HG03520 (cell line): ENCODE data around the gene MKRN1.
"Not testable (repeated sequence)": the region's sequence is repeated elsewhere in the genome, so short reads cannot be mapped to it uniquely, and the experiment has no call there.

Experiments
- ATAC-seq: cut with Tn5 transposase; IDR thresholded peaks from one replicate; pipeline ENCODE4 v1.9.1; 2021; ENCODE audit warnings: mild to moderate bottlenecking, moderate library complexity; ENCODE audit not compliant: unreplicated experiment

MKRN1 gene

DNA sequence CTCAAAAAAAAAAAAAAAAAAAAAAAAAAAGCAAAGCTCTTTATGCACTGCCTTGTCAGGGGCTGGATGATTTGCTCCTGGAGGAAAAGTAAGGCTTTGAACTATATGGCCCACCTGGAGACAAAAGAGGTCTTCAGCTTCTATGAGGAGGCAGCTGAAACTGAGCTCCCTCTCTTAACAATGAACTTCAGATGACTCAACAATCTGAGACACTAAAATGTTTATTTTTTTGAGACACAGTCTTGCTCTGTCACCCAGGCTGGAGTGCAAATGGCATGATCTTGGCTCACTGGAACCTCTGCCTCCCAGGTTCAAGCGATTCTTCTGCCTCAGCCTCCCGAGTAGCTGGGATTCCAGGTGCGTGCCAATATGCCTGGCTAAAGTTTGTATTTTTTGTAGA lies 38.7 kb downstream of the MKRN1 start:
- no peak for ATAC-seq

GRCh38 chr7:140439359-140439758 lies 39.9 kb downstream of the MKRN1 start:
- ATAC-seq, result no peak

DNA sequence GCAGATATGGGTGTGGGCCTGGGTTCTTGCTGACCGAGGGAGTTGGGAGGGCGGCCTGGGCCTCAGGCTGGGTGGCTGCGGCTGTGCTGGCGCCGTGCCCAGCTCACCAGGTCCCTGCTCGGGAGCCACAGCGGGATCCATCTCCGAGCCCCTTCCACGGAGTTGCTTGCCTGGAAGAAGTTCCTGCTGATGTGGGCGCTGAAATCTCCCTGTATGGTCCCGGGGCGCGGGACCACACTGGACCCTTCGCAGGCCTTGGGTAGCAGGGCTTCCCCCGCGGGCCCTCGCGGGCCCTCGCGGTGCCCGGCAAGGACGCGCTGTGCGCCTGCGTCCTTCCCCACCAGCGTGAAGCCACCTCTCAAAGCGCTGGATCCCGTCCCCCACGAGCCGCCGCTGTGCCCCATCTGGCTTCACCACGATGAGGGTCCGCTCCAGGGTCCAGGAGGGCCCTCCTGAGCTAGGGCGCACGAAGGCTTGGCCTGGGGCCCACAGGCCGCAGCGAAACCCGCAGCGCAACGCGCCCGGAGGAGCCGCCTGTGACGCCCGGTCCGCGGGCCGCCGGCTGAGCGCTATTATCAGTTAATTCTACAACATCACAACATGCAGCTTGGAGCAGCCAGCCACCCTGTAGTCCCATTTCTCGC lies 43.9 kb downstream of the MKRN1 start:
- ATAC-seq, result no peak

- ATAC-seq, result no peak
Measured at GRCh38 chr7:140433396-140433795, 45.9 kb downstream of the MKRN1 start.

DNA sequence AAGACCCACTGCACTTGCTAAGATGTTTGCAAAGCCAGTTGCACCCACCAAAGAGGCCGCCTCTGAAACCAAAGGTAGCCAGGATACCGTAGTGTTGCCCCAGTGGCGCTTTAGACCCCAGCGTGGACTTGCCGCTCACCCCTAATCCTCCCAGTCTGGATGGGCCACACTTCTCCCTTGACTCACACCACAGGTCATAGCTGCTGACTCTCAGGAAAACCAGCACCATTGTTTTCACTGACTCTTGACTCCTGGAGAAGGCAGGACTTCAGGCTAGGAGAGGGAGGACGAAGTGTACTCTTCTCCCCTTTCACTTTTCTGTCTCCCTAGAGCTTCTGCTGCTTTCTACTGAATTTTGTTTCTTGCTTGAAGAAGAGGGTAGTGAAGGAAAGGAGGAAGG lies 53.2 kb downstream of the MKRN1 start:
- no peak for ATAC-seq

DNA sequence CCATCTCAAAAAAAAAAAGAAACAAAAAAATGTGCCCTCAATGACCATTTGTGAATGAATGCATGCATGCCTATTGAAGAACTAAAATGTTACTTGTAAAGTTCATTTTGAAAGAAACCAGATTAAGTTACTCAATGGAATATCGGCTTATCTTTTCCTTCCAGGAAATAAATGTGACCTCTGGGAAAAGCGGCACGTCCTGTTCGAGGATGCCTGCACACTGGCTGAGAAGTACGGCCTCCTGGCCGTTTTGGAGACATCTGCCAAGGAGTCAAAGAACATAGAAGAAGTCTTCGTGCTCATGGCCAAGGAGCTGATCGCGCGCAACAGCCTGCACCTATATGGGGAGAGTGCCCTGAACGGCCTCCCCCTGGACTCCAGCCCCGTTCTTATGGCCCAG lies 53.6 kb downstream of the MKRN1 start:
- ATAC-seq, result no peak

DNA sequence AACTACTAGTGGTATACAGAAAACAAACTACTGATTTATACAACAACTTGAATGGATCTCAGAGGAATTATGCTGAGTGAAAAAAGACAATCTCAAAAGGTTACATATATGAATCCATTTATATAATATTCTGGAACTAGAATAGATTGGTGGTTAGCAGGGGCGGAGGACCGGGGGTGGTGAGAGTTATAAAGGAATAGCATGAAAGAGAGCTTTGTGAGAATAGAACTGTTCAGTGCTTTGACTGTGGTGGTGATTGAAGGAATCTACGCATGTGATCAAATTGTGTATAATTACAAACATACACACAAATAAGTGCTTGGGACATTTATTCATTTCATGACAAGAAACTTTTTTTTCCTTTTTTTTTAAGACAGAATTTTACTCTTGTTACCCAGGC lies 55.8 kb downstream of the MKRN1 start:
- ATAC-seq, result no peak

DNA sequence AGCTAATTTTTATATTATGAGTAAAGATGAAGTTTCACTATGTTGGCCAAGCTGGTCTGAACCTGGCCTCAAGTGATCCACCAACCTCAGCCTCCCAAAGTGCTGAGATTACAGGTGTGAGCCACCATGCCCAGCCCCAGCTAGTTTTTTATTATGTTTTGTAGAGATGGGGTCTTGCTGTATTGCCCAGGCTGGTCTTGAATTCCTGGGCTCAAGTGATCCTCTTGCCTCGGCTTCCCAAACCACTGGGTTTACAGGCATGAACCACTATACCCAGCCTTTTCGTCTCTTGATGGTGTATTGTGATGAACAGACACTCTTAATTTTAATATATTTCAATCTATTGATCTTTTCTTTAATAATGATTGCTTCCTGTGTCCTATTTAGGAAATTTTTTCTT lies 57.8 kb downstream of the MKRN1 start:
- no peak for ATAC-seq

GRCh38 chr7:140418653-140419052 lies 60.7 kb downstream of the MKRN1 start:
- ATAC-seq, result no peak

DNA sequence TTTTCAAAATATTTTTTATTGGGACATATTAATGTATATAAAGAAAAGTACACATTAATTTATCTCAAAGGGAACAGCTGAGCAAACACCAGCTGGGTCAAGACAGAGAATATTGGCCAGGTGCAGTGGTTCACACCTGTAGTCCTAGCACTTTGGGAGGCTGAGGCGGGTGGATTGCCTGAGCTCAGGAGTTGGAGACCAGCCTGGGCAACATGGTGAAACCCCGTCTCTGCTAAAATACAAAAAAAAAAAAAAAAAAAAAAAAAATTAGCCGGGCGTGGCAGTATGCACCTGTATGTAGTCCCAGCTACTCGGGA lies 61.2 kb downstream of the MKRN1 start:
- not testable (repeated sequence) for ATAC-seq

DNA sequence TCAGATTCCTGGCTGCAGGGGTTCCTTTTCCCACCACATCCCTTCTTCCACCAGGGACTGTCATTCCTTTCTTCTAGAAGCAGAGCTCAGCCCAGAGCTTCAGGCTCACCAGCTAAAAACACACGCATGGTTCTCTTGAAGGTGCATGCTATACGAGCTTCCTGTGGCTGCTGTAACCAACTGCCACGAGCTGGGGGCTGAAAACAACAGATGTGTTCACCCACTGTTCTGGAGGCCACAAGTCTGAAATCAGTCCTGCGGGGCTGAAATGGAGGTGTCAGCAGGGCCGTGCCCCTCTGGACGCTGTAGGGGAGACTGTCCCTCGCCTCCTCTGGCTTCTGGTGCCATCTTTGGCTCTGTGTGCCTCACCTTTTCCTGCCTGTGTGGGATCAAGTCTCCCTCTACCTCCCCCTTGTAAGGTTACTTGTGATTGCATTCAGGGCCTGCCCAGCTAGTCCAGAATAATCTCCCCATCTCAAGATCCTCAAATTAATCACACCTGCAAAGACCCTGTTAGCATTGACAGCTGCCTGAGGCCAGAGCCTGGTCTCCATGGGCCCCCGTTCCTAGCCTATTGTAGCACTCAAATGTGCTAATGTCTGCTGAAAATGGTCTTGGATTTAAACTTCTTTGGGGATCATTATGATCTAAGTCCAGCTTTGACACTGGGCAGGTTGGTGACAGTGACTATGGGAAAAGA lies 61.7 kb downstream of the MKRN1 start:
- ATAC-seq, result no peak

- no peak for ATAC-seq
Measured at GRCh38 chr7:140416560-140416959, 62.7 kb downstream of the MKRN1 start.

DNA sequence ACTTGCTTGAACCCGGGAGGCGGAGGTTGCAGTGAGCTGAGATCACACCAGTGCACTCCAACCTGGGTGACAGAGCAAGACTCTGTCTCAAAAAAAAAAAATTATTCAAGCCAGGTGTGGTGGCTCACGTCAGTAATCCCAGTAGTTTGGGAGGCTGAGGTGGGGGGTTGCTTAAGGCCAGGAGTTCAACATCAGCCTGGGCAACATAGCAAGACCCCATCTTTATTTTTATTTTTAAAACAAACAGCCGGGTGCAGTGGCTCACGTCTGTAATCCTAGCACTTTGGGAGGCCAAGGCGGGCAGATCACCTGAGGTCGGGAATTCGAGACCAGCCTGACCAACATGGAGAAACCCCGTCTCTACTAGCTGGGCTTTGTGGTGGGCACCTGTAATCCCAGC lies 63.5 kb downstream of the MKRN1 start:
- ATAC-seq, result not testable (repeated sequence)

DNA sequence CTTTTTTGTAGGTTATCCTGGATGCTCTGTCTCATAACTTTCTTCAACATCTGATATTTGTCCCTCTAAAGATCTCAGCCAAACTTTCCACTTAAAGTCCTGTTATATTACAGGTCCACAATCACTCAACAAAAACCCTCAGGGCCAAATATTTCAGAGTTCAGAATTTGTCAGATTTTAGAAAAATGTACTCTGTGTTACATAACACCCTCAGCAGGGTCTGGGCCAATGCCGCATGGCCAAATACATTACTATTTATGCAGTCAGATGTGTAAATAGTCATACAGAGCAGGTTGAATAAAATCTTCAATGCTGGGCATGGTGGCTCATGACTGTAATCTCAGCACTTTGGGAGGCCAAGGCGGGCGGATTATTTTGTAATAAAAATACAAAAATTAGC lies 63.9 kb downstream of the MKRN1 start:
- no peak for ATAC-seq

GRCh38 chr7:140404565-140405065 lies 74.7 kb downstream of the MKRN1 start:
- ATAC-seq, result no peak

GRCh38 chr7:140403878-140404564 lies 75.3 kb downstream of the MKRN1 start, which contains the start of gene RAB19:
Gene RAB19 (plus strand): TSS chr7:140404058. CDS start chr7:140407647, 3,589 bp downstream.
- no peak for ATAC-seq
